SK-N-SH (cell line): ENCODE results near the gene ACOT8. TPM values are rescaled to one million over a fixed set of nuclear protein-coding genes. Genes with fewer than 3 reads are reported as not detected.

Experiments used
- CTCF ChIA-PET: fragments of 300-600, 350-600 bp; formaldehyde crosslinking; extraction: SDS; loops from one replicate; lab custom pipeline; 2021; lab: Yijun Ruan, JAX
- POLR2A ChIA-PET: fragments of 350-600 bp; sonication (Branson Sonifier 250); formaldehyde crosslinking; extraction: SDS; loops from one replicate; lab custom pipeline; 2020; ENCODE audit warnings: antibody characterized with exemption, inconsistent platforms; lab: Yijun Ruan, JAX
- DNase-seq: peaks from one replicate; pipeline ENCODE4 v3.0.0; 2012
- H2AFZ ChIP-seq: fragments of 200-600 bp; sonication (generic); 2 replicates; pipeline ENCODE4 v1.8.1; 2016; ENCODE audit warnings: antibody characterized with exemption, mild to moderate bottlenecking, low read depth
- H3F3A ChIP-seq: fragments of 200-600 bp; sonication (generic); replicated peaks from 2 replicates; pipeline ENCODE3; 2016; ENCODE audit warnings: antibody characterized with exemption, mild to moderate bottlenecking; ENCODE audit not compliant: insufficient read depth
- H3K27ac ChIP-seq, 2 experiments: fragments of 200-500 bp in 1 of 2; fragments of 200-600 bp in 1 of 2; sonication (Bioruptor generic) in 1 of 2; sonication (generic), shearing (Covaris generic) in 1 of 2; 2 replicates each; pipeline versions ENCODE4 v1.5.1 to v1.6.1; 2014 to 2016; ENCODE audit warnings: low read depth in 2 of 2, inconsistent platforms in 1 of 2, low read length in 1 of 2, mild to moderate bottlenecking in 1 of 2, mixed read lengths in 1 of 2
- H3K27me3 ChIP-seq: fragments of 200-600 bp; sonication (generic), shearing (Covaris generic); 2 replicates; pipeline ENCODE4 v1.6.1; 2016; ENCODE audit warnings: mixed run types; ENCODE audit not compliant: insufficient read depth
- H3K36me3 ChIP-seq, 2 experiments: fragments of 200-500 bp in 1 of 2; fragments of 200-600 bp in 1 of 2; sonication (Bioruptor generic) in 1 of 2; sonication (generic) in 1 of 2; replicated peaks in 1 of 2; 2 replicates each; pipeline versions ENCODE3 to v1.5.1; 2014 to 2016; ENCODE audit warnings: low read length in 1 of 2, mild to moderate bottlenecking in 1 of 2; ENCODE audit not compliant: insufficient read depth in 2 of 2, control insufficient read depth in 1 of 2
- H3K4me1 ChIP-seq, 2 experiments: fragments of 200-500 bp in 1 of 2; fragments of 200-600 bp in 1 of 2; sonication (Bioruptor generic) in 1 of 2; sonication (generic), shearing (Covaris generic) in 1 of 2; 2 replicates each; pipeline versions ENCODE4 v1.5.1 to v1.6.1; 2014 to 2016; ENCODE audit warnings: low read depth in 1 of 2, low read length in 1 of 2, mixed run types in 1 of 2; ENCODE audit not compliant: insufficient read depth in 2 of 2, control insufficient read depth in 1 of 2
- H3K4me2 ChIP-seq: fragments of 200-600 bp; sonication (generic), shearing (Covaris generic); 2 replicates; pipeline ENCODE4 v1.6.1; 2017; ENCODE audit warnings: mixed run types
- H3K4me3 ChIP-seq, 2 experiments: fragments of 200-500 bp in 1 of 2; fragments of 200-600 bp in 1 of 2; sonication (Bioruptor generic) in 1 of 2; sonication (generic), shearing (Covaris generic) in 1 of 2; 2 replicates each; pipeline versions ENCODE4 v1.5.1 to v1.8.1; 2014 to 2016; ENCODE audit warnings: low read depth in 2 of 2, inconsistent platforms in 1 of 2, low read length in 1 of 2, mild to moderate bottlenecking in 1 of 2, mixed read lengths in 1 of 2, moderate library complexity in 1 of 2
- H3K79me2 ChIP-seq: fragments of 200-600 bp; sonication (generic); 2 replicates; pipeline ENCODE4 v1.8.1; 2017; ENCODE audit warnings: mild to moderate bottlenecking; ENCODE audit not compliant: insufficient read depth
- H3K9ac ChIP-seq: fragments of 200-600 bp; sonication (generic); 2 replicates; pipeline ENCODE4 v1.6.1; 2017; ENCODE audit warnings: mixed run types
- H3K9me2 ChIP-seq: fragments of 200-600 bp; sonication (generic); 2 replicates; pipeline ENCODE4 v1.6.1; 2017; ENCODE audit warnings: mixed run types
- H3K9me3 ChIP-seq: fragments of 200-600 bp; sonication (generic); 2 replicates; pipeline ENCODE4 v1.6.1; 2017; ENCODE audit warnings: mixed run types, mild to moderate bottlenecking, moderate library complexity
- H4K20me1 ChIP-seq: fragments of 200-600 bp; sonication (generic); 2 replicates; pipeline ENCODE4 v1.6.1; 2017; ENCODE audit warnings: mild to moderate bottlenecking, mixed run types; ENCODE audit not compliant: insufficient read depth
- CHD2 ChIP-seq: fragments of 150-350 bp; IDR thresholded peaks from 2 replicates; pipeline ENCODE4 v1.6.1; 2018; ENCODE audit warnings: low read length; ENCODE audit not compliant: partially characterized antibody
- ELF1 ChIP-seq: IDR thresholded peaks from 2 replicates; pipeline ENCODE4 v1.4.0; 2012
- FOSL2 ChIP-seq: IDR thresholded peaks from 2 replicates; pipeline ENCODE4 v1.4.0; 2012; ENCODE audit warnings: low read depth, mild to moderate bottlenecking, moderate library complexity, borderline replicate concordance
- FOXJ3 ChIP-seq: sonication (generic); formaldehyde crosslinking; IDR thresholded peaks from 2 replicates; pipeline ENCODE4 v1.5.1; 2020; ENCODE audit warnings: mild to moderate bottlenecking, missing genetic modification reagents
- FOXM1 ChIP-seq: IDR thresholded peaks from 2 replicates; pipeline ENCODE4 v1.4.0; 2012; ENCODE audit warnings: low read depth, mild to moderate bottlenecking
- GABPA ChIP-seq: IDR thresholded peaks from 2 replicates; pipeline ENCODE4 v1.4.0; 2012; ENCODE audit warnings: low read depth, mild to moderate bottlenecking
- GATA2 ChIP-seq: sonication (generic); formaldehyde crosslinking; IDR thresholded peaks from 2 replicates; pipeline ENCODE4 v1.5.0; 2020; ENCODE audit warnings: mild to moderate bottlenecking, missing genetic modification reagents
- MXI1 ChIP-seq: IDR thresholded peaks from 2 replicates; pipeline ENCODE4 v1.6.1; 2012; ENCODE audit warnings: mild to moderate bottlenecking, low read depth, low read length, improper control_type of control experiment
- NRF1 ChIP-seq: IDR thresholded peaks from 2 replicates; pipeline ENCODE4 v1.6.1; 2012; ENCODE audit warnings: low read depth, mild to moderate bottlenecking, low read length
- RAD21 ChIP-seq: IDR thresholded peaks from 2 replicates; pipeline ENCODE4 v1.6.1; 2012; ENCODE audit warnings: mild to moderate bottlenecking, low read length
- REST ChIP-seq: IDR thresholded peaks from 2 replicates; pipeline ENCODE4 v1.6.1; 2012; ENCODE audit warnings: mild to moderate bottlenecking, low read depth, low read length, moderate library complexity
- RXRA ChIP-seq: IDR thresholded peaks from 2 replicates; pipeline ENCODE4 v1.4.0; 2012; ENCODE audit warnings: low read depth, mild to moderate bottlenecking, borderline replicate concordance
- SIN3A ChIP-seq: IDR thresholded peaks from 2 replicates; pipeline ENCODE4 v1.6.1; 2012; ENCODE audit warnings: low read depth, mild to moderate bottlenecking, low read length, moderate library complexity, borderline replicate concordance
- SMC3 ChIP-seq: IDR thresholded peaks from 2 replicates; pipeline ENCODE4 v1.6.1; 2012; ENCODE audit warnings: low read depth, low read length, improper control_type of control experiment
- TCF12 ChIP-seq: IDR thresholded peaks from 2 replicates; pipeline ENCODE4 v1.4.0; 2012
- TEAD4 ChIP-seq: IDR thresholded peaks from 2 replicates; pipeline ENCODE4 v1.4.0; 2012; ENCODE audit warnings: mild to moderate bottlenecking, borderline replicate concordance; ENCODE audit not compliant: insufficient read depth
- USF1 ChIP-seq: IDR thresholded peaks from 2 replicates; pipeline ENCODE4 v1.4.0; 2012; ENCODE audit warnings: low read depth, borderline replicate concordance
- YY1 ChIP-seq: IDR thresholded peaks from 2 replicates; pipeline ENCODE4 v1.4.0; 2012; ENCODE audit warnings: low read depth, mild to moderate bottlenecking
- ZBTB33 ChIP-seq: IDR thresholded peaks from 2 replicates; pipeline ENCODE4 v1.4.0; 2012; ENCODE audit warnings: low read depth, borderline replicate concordance
- WGBS: methylation state at CpG from one replicate; pipeline ENCODE4 v1.1.6; 2017; ENCODE audit warnings: low lambda C conversion rate; 5-methylcytosine and 5-hydroxymethylcytosine counted together
- polyA plus RNA-seq, 3 experiments: library from polyadenylated mRNA; depleted of rRNA; stranded (reverse); fragments of >200 nt; gene quantifications; 2 replicates each; pipeline ENCODE4 v1.2.3, GENCODE V29; 2012
- TF ChIP-seq, protein P1 (sequence below): fragments of 150-350 bp; IDR thresholded peaks from 2 replicates; pipeline ENCODE4 v1.6.1; 2017; ENCODE audit warnings: antibody characterized with exemption, low read length, low read depth, borderline replicate concordance

Gene ACOT8
- polyA plus RNA-seq, 1 of the 3 experiments (the other 2 are of a cell fraction) = 48.4 TPM

DNA sequence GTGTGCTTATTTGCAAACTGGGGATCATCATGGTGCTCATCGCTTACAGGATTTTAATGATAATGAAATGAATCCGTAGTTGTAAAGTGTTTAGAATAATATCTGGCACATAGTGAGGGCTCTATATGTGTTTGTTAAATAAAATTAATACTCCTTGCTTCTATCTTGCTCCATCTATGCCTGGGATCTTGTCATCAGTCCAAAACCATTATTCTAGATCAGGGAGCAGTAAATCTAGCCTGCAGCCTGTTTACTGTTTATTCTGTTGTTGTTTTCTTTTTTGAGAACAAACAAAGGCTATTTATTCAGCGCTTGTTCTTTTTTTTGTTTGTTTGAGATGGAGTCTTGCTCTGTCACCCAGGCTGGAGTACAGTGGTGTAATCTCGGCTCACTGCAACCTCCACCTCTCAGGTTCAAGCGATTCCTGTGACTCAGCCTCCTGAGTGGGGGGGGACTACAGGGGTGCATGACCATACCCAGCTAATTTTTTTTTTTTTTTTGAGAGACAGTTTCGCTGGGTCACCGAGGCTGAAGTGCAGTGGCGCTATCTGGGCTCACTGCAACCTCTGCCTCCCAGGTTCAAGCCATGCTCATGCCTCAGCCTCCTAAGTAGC lies 8.1 kb downstream of the ACOT8 start:
- H3F3A ChIP-seq = peaks cover 3% of the 10 kb centered on the region
- no peak overlapping the region for H3K9ac ChIP-seq
- H3K9me3 ChIP-seq = no peaks in the 10 kb centered on the region
- no peak overlapping the region for H2AFZ ChIP-seq
- H3K4me3 ChIP-seq = no peak overlapping the region
- no peaks in the 10 kb centered on the region for H3K4me1 ChIP-seq
- no peak for DNase-seq
- H3K9me2 ChIP-seq = no peaks in the 10 kb centered on the region
- no peak overlapping the region for H3K27ac ChIP-seq
- no peaks in the 10 kb centered on the region for H4K20me1 ChIP-seq
- peaks cover 26 to 37% of the 10 kb centered on the region in 2 experiments for H3K36me3 ChIP-seq
- 89% methylated on average over 8 of the region's 8 CpGs for WGBS
- H3K4me2 ChIP-seq = no peak overlapping the region
- H3K27me3 ChIP-seq = no peaks in the 10 kb centered on the region
- CTCF ChIA-PET = interaction anchor here (1.6 kb wide), 1 partner anchor 41 kb away, joined by 3 read pairs; no protein-coding TSS in a partner anchor
- TF ChIP-seq ZBTB33 = no peak
- TF ChIP-seq GABPA = no peak
- TF ChIP-seq RXRA = no peak
- TF ChIP-seq GATA2 (CRISPR knock-in tag) = no peak
- no peak for TF ChIP-seq TCF12
- no peak for TF ChIP-seq NRF1
- no peak for TF ChIP-seq REST
- TF ChIP-seq, protein P1, sequence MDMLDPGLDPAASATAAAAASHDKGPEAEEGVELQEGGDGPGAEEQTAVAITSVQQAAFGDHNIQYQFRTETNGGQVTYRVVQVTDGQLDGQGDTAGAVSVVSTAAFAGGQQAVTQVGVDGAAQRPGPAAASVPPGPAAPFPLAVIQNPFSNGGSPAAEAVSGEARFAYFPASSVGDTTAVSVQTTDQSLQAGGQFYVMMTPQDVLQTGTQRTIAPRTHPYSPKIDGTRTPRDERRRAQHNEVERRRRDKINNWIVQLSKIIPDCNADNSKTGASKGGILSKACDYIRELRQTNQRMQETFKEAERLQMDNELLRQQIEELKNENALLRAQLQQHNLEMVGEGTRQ = no peak
- TF ChIP-seq SIN3A = no peak
- TF ChIP-seq MXI1 = no peak
- TF ChIP-seq ELF1 = no peak
- no peak for TF ChIP-seq USF1
- TF ChIP-seq YY1 = no peak
- no peak for TF ChIP-seq CHD2
- no peak for TF ChIP-seq FOXM1
- TF ChIP-seq SMC3 = no peak
- no peak for TF ChIP-seq RAD21
- no peak for TF ChIP-seq FOXJ3 (CRISPR knock-in tag)
- TF ChIP-seq TEAD4 = no peak
- no peak for TF ChIP-seq FOSL2
- H3K79me2 ChIP-seq = peaks cover 7% of the 10 kb centered on the region; the same call in 1 of the 2 replicates
- POLR2A ChIA-PET = interaction anchor here (1.5 kb wide), 1 partner anchor 10 kb away, joined by 3 read pairs; no protein-coding TSS in a partner anchor
